T-helper 2 cell (primary cell): ENCODE data around the gene ZNF275.
"Not testable (repeated sequence)": the region's sequence is repeated elsewhere in the genome, so short reads cannot be mapped to it uniquely, and the experiment has no call there.

Experiments
- DNase-seq, 5 experiments: peaks; one replicate each; pipeline versions ENCODE4 v3.0.0 to v3.0.0-alpha.2; 2012 to 2022
- total RNA-seq, 2 donors: gene quantifications; one replicate each; lab custom pipeline; 2026; lab: John Stamatoyannopoulos, UW

The ZNF275 gene
- total RNA-seq, result 14.1 to 16.8 reads per million in 2 donors

- peak; percentile 60 to 89 (median 72) for DNase-seq
These were observed at the start of gene ZNF275 for GRCh38 chrX:153333821-153334653. Gene ZNF275 (plus strand): TSS chrX:153334153. CDS start chrX:153336680, 2,527 bp downstream.

GRCh38 chrX:153285678-153286077 is 48.3 kb upstream of the ZNF275 start:
- DNase-seq, result not testable (repeated sequence)

- not testable (repeated sequence) for DNase-seq
These were observed 45.1 kb upstream of the ZNF275 start for GRCh38 chrX:153288807-153289206.

GRCh38 chrX:153293485-153294071 is 40.4 kb upstream of the ZNF275 start:
- DNase-seq, result peak in 1 of 5 experiments; percentile 3

- no peak for DNase-seq
These were observed 36.6 kb upstream of the ZNF275 start for GRCh38 chrX:153297376-153297775.

- no peak for DNase-seq
These were observed 34.1 kb upstream of the ZNF275 start for GRCh38 chrX:153299855-153300254.

- no peak for DNase-seq
These were observed 32.2 kb upstream of the ZNF275 start for GRCh38 chrX:153301746-153302145.

GRCh38 chrX:153302796-153303195 is 31.2 kb upstream of the ZNF275 start:
- DNase-seq, result no peak

GRCh38 chrX:153303276-153304262 is 30.4 kb upstream of the ZNF275 start:
- DNase-seq, result no peak

- DNase-seq, result no peak
These were observed 28.8 kb upstream of the ZNF275 start for GRCh38 chrX:153304988-153305736.

GRCh38 chrX:153305972-153306371 is 28.0 kb upstream of the ZNF275 start:
- DNase-seq, result no peak

- DNase-seq, result no peak
These were observed 27.3 kb upstream of the ZNF275 start for GRCh38 chrX:153306527-153307115.

- DNase-seq, result no peak
These were observed 26.4 kb upstream of the ZNF275 start for GRCh38 chrX:153307276-153308178.

GRCh38 chrX:153310901-153311300 is 23.1 kb upstream of the ZNF275 start:
- DNase-seq, result no peak

GRCh38 chrX:153312041-153312440 is 21.9 kb upstream of the ZNF275 start:
- DNase-seq, result no peak

- no peak for DNase-seq
These were observed 21.1 kb upstream of the ZNF275 start for GRCh38 chrX:153312842-153313241.

GRCh38 chrX:153317306-153317705 is 16.6 kb upstream of the ZNF275 start:
- no peak for DNase-seq

- DNase-seq, result no peak
These were observed 15.8 kb upstream of the ZNF275 start for GRCh38 chrX:153317996-153318722.

- DNase-seq, result no peak
These were observed 15.1 kb upstream of the ZNF275 start for GRCh38 chrX:153318811-153319210.
